Tibial nerve (tissue), 3 donors: ENCODE results near the gene SPANXN4.

Experiments
- POLR2A ChIP-seq, 2 donors: fragments of 450-650 bp; IDR thresholded peaks; one replicate each; pipeline ENCODE4 v1.6.1; 2017; ENCODE audit warnings: antibody characterized with exemption in 2 of 2, mild to moderate bottlenecking in 2 of 2, moderate library complexity in 2 of 2
- TF ChIP-seq, protein P1 (sequence below), 5 experiments: fragments of 200-600 bp in 3 of 5; fragments of 450-650 bp in 2 of 5; sonication (generic) in 3 of 5; IDR thresholded peaks; one replicate each; pipeline ENCODE4 v1.5.1; 2016 to 2019; ENCODE audit warnings: antibody characterized with exemption in 5 of 5, mild to moderate bottlenecking in 3 of 5, moderate library complexity in 2 of 5

DNA sequence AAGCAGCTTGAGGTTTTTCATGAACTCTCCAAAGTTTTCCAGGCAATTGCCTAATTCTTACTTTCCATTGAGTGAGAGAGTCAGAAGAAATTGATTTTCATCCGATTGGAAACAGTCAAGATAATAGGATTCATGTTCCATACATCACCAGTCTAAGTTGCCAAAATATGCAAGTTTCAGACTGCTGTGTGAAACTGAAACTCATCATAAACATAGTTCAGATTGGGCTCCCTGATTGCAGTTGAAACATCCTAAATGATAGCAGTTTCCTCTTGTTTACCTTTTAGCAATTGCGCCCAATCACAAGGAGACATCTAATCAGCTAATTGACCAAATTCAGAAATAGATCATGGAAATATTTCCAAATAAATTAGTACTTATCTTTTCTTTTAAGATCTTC is 56.8 kb downstream of the SPANXN4 start:
- TF ChIP-seq, protein P1, sequence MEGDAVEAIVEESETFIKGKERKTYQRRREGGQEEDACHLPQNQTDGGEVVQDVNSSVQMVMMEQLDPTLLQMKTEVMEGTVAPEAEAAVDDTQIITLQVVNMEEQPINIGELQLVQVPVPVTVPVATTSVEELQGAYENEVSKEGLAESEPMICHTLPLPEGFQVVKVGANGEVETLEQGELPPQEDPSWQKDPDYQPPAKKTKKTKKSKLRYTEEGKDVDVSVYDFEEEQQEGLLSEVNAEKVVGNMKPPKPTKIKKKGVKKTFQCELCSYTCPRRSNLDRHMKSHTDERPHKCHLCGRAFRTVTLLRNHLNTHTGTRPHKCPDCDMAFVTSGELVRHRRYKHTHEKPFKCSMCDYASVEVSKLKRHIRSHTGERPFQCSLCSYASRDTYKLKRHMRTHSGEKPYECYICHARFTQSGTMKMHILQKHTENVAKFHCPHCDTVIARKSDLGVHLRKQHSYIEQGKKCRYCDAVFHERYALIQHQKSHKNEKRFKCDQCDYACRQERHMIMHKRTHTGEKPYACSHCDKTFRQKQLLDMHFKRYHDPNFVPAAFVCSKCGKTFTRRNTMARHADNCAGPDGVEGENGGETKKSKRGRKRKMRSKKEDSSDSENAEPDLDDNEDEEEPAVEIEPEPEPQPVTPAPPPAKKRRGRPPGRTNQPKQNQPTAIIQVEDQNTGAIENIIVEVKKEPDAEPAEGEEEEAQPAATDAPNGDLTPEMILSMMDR (IDR thresholded peaks at IDR 0.05) = no peak
- TF ChIP-seq POLR2A (IDR thresholded peaks at IDR 0.05) = no peak
